ENCODE measurements around the gene IL25. TPM values are rescaled to one million over a fixed set of nuclear protein-coding genes. Genes with fewer than 3 reads are reported as not detected.
"Not testable (repeated sequence)": the region's sequence is repeated elsewhere in the genome, so short reads cannot be mapped to it uniquely, and the experiment has no call there.

The IL25 gene
- polyA plus RNA-seq, 3 donors: not detected

- Mint-ChIP-seq H3K4me1 (peaks cover 25% of the 10 kb centered on the region), H3K4me3 (no peak overlapping the region), H3K36me3 (peaks cover 39 to 42% of the 10 kb centered on the region in 2 donors), H3K27ac (no peak overlapping the region), H3K27me3 (ENCODE audit: low read depth in 3 of 3) (peaks cover 0 to 2% (median 0%) of the 10 kb centered on the region in 3 donors), H3K9me3 (peaks cover 0 to 3% (median 0%) of the 10 kb centered on the region in 7 donors)
- intact Hi-C loops (cut with micrococcal nuclease): loop anchor here (5.0 to 10.0 kb wide), 4 partner anchors 37 to 240 kb away; partner anchors contain the start of genes ACIN1 (in 1 of the 2), AP1G2 (in 1 of the 2), C14orf119 (in 1 of the 2) and HOMEZ (in 1 of the 2)
- Histone ChIP-seq H3K27ac (ENCODE audit: low read depth in 1 of 2, low read length in 2 of 2) (no peak overlapping the region), H3K4me1 (ENCODE audit: control insufficient read depth in 1 of 2, insufficient read depth in 2 of 2, low read length in 2 of 2) (peaks cover 23 to 24% of the 10 kb centered on the region in 2 donors), H3K4me3 (replicated peaks in 1 of 3; ENCODE audit: low read depth in 2 of 3, low read length in 3 of 3) (no peak overlapping the region), H3K9me3 (replicated peaks in 1 of 2; ENCODE audit: control insufficient read depth in 1 of 2, insufficient read depth in 1 of 2, low read length in 2 of 2) (no peaks in the 10 kb centered on the region), H3K9ac (ENCODE audit: insufficient read depth, low read length, poor library complexity, severe bottlenecking) (no peak overlapping the region), H3K36me3 (replicated peaks in 1 of 2; ENCODE audit: control insufficient read depth in 1 of 2, insufficient read depth in 2 of 2, low read length in 2 of 2) (peaks cover 27 to 37% of the 10 kb centered on the region in 2 donors), H3K27me3 (ENCODE audit: control insufficient read depth in 2 of 2, insufficient read depth in 2 of 2, low read length in 2 of 2) (no peaks in the 10 kb centered on the region), H3K4me2 (replicated peaks; ENCODE audit: extremely low read depth, low read length, poor library complexity, severe bottlenecking) (no peak overlapping the region), H2AFZ (ENCODE audit: insufficient read depth, low read depth, low read length, poor library complexity, severe bottlenecking) (no peak overlapping the region), H4K20me1 (ENCODE audit: insufficient read depth, low read length) (peaks cover 24% of the 10 kb centered on the region), H3K79me2 (ENCODE audit: insufficient read depth, low read length) (peaks cover 27% of the 10 kb centered on the region)
- no CpG with 5 or more reads among the region's 2 CpGs for WGBS (ENCODE audit: insufficient coverage)
- TF ChIP-seq CTCF (IDR thresholded peaks at IDR 0.05): no peak
- no peak for DNase-seq
These were observed 48.2 kb upstream of the IL25 start for GRCh38 chr14:23324455-23324846.

- Histone ChIP-seq H3K27me3 (ENCODE audit: control insufficient read depth in 2 of 2, insufficient read depth in 2 of 2, low read length in 2 of 2) (no peaks in the 10 kb centered on the region), H3K4me2 (replicated peaks; ENCODE audit: extremely low read depth, low read length, poor library complexity, severe bottlenecking) (no peak overlapping the region), H3K4me3 (replicated peaks in 1 of 3; ENCODE audit: low read depth in 2 of 3, low read length in 3 of 3) (no peak overlapping the region), H3K9me3 (replicated peaks in 1 of 2; ENCODE audit: control insufficient read depth in 1 of 2, insufficient read depth in 1 of 2, low read length in 2 of 2) (no peaks in the 10 kb centered on the region), H3K27ac (ENCODE audit: low read depth in 1 of 2, low read length in 2 of 2) (no peak overlapping the region), H2AFZ (ENCODE audit: insufficient read depth, low read depth, low read length, poor library complexity, severe bottlenecking) (no peak overlapping the region), H3K4me1 (ENCODE audit: control insufficient read depth in 1 of 2, insufficient read depth in 2 of 2, low read length in 2 of 2) (peaks cover 20 to 21% of the 10 kb centered on the region in 2 donors), H3K36me3 (replicated peaks in 1 of 2; ENCODE audit: control insufficient read depth in 1 of 2, insufficient read depth in 2 of 2, low read length in 2 of 2) (peaks cover 27 to 37% of the 10 kb centered on the region in 2 donors), H3K79me2 (ENCODE audit: insufficient read depth, low read length) (peaks cover 27% of the 10 kb centered on the region), H3K9ac (ENCODE audit: insufficient read depth, low read length, poor library complexity, severe bottlenecking) (no peak overlapping the region), H4K20me1 (ENCODE audit: insufficient read depth, low read length) (peaks cover 24% of the 10 kb centered on the region)
- H3K9me3 Mint-ChIP-seq: peaks cover 0 to 3% (median 0%) of the 10 kb centered on the region in 7 donors
- no peak for DNase-seq
- WGBS (ENCODE audit: insufficient coverage): no CpG with 5 or more reads among the region's 7 CpGs
- no peak for TF ChIP-seq CTCF (IDR thresholded peaks at IDR 0.05)
- peaks cover 0 to 2% (median 0%) of the 10 kb centered on the region in 3 donors for H3K27me3 Mint-ChIP-seq (ENCODE audit: low read depth in 3 of 3)
- H3K27ac Mint-ChIP-seq: peak overlapping the region in 1 of 7 donors; percentile 73
- H3K36me3 Mint-ChIP-seq: peaks cover 33 to 37% of the 10 kb centered on the region in 2 donors
- H3K4me3 Mint-ChIP-seq: no peak overlapping the region
- peaks cover 20% of the 10 kb centered on the region for H3K4me1 Mint-ChIP-seq
- intact Hi-C loops (cut with micrococcal nuclease): loop anchor here (5.0 to 10.0 kb wide), 4 partner anchors 38 to 240 kb away; partner anchors contain the start of genes ACIN1 (in 1 of the 2), AP1G2 (in 1 of the 2), C14orf119 (in 1 of the 2) and HOMEZ (in 1 of the 2)
These were observed 47.6 kb upstream of the IL25 start for GRCh38 chr14:23324993-23325392.

GRCh38 chr14:23325746-23326145 is 46.9 kb upstream of the IL25 start:
- peaks cover 12 to 13% of the 10 kb centered on the region in 2 donors for H3K4me1 ChIP-seq (ENCODE audit: control insufficient read depth in 1 of 2, insufficient read depth in 2 of 2, low read length in 2 of 2)
- H3K27me3 ChIP-seq (ENCODE audit: control insufficient read depth in 2 of 2, insufficient read depth in 2 of 2, low read length in 2 of 2); H3K9ac ChIP-seq (ENCODE audit: insufficient read depth, low read length, poor library complexity, severe bottlenecking); H3K4me2 ChIP-seq (replicated peaks; ENCODE audit: extremely low read depth, low read length, poor library complexity, severe bottlenecking); DNase-seq; H3K9me3 ChIP-seq (replicated peaks in 1 of 2; ENCODE audit: control insufficient read depth in 1 of 2, insufficient read depth in 1 of 2, low read length in 2 of 2); H3K27ac ChIP-seq (ENCODE audit: low read depth in 1 of 2, low read length in 2 of 2); H2AFZ ChIP-seq (ENCODE audit: insufficient read depth, low read depth, low read length, poor library complexity, severe bottlenecking); H3K4me3 ChIP-seq (replicated peaks in 1 of 3; ENCODE audit: low read depth in 2 of 3, low read length in 3 of 3); H3K9me3 Mint-ChIP-seq; H3K27me3 Mint-ChIP-seq (ENCODE audit: low read depth in 3 of 3): not testable (repeated sequence)
- peaks cover 24% of the 10 kb centered on the region for H4K20me1 ChIP-seq (ENCODE audit: insufficient read depth, low read length)
- peak overlapping the region in 1 of 2 donors; percentile 16 for H3K4me3 Mint-ChIP-seq
- H3K36me3 ChIP-seq (replicated peaks in 1 of 2; ENCODE audit: control insufficient read depth in 1 of 2, insufficient read depth in 2 of 2, low read length in 2 of 2): peaks cover 27 to 37% of the 10 kb centered on the region in 2 donors
- peaks cover 33 to 36% of the 10 kb centered on the region in 2 donors for H3K36me3 Mint-ChIP-seq
- H3K4me1 Mint-ChIP-seq: peaks cover 13% of the 10 kb centered on the region
- peak overlapping the region in 3 of 7 donors; percentile 25 to 77 (median 42) for H3K27ac Mint-ChIP-seq
- no CpG with 5 or more reads among the region's 5 CpGs for WGBS (ENCODE audit: insufficient coverage)
- H3K79me2 ChIP-seq (ENCODE audit: insufficient read depth, low read length): peaks cover 27% of the 10 kb centered on the region
- intact Hi-C loops (cut with micrococcal nuclease): loop anchor here in 1 of 2 donors (10.0 kb wide), 2 partner anchors 139 to 239 kb away; partner anchors contain the start of genes AP1G2 and NGDN
